H1 (cell line): Measurements from ENCODE around the gene DHH. TPM values are rescaled to one million over a fixed set of nuclear protein-coding genes. Genes with fewer than 3 reads are reported as not detected.

Source experiments
- CTCF ChIA-PET: fragments of 300-600 bp; sonication (Branson Sonifier 250); formaldehyde crosslinking; loops from one replicate; lab custom pipeline; 2021; ENCODE audit not compliant: partially characterized antibody; lab: Charles Lee
- POLR2A ChIA-PET: fragments of 300-600 bp; sonication (Branson Sonifier 250); formaldehyde crosslinking; loops from one replicate; lab custom pipeline; 2021; ENCODE audit warnings: inconsistent platforms; ENCODE audit not compliant: partially characterized antibody; lab: Charles Lee
- DNase-seq, 2 experiments: peaks; one replicate each; pipeline versions ENCODE4 v3.0.0 to v3.0.0-alpha.2; 2010 to 2022; ENCODE audit warnings: low spot score in 2 of 2, low read depth in 1 of 2, mixed read lengths in 1 of 2
- FAIRE-seq: peaks from 2 replicates; lab custom pipeline; 2011; peaks lifted over from hg19 to GRCh38; lab: Jason Lieb, UNC
- H2AFZ ChIP-seq: 2 replicates; pipeline ENCODE4 v1.8.1; 2012; ENCODE audit warnings: low read length, inconsistent platforms
- H2AK5ac ChIP-seq: 2 replicates; pipeline ENCODE4 v1.6.1; 2013; ENCODE audit warnings: low read depth, low read length
- H2BK120ac ChIP-seq: replicated peaks from 2 replicates; pipeline ENCODE3; 2013; ENCODE audit warnings: low read depth, low read length, inconsistent platforms
- H2BK12ac ChIP-seq: 2 replicates; pipeline ENCODE4 v1.6.1; 2013; ENCODE audit warnings: low read depth, low read length
- H2BK15ac ChIP-seq: 2 replicates; pipeline ENCODE4 v1.6.1; 2013; ENCODE audit warnings: low read length
- H2BK20ac ChIP-seq: 2 replicates; pipeline ENCODE4 v1.6.1; 2013; ENCODE audit warnings: low read length
- H2BK5ac ChIP-seq: 2 replicates; pipeline ENCODE4 v1.6.1; 2013; ENCODE audit warnings: low read depth, low read length
- H3K14ac ChIP-seq: 2 replicates; pipeline ENCODE4 v1.6.1; 2013; ENCODE audit warnings: inconsistent platforms; ENCODE audit not compliant: insufficient read length
- H3K18ac ChIP-seq: 2 replicates; pipeline ENCODE4 v1.6.1; 2013; ENCODE audit warnings: low read length; ENCODE audit errors: extremely low read depth
- H3K23ac ChIP-seq: 2 replicates; pipeline ENCODE4 v1.6.1; 2013; ENCODE audit warnings: inconsistent platforms; ENCODE audit not compliant: insufficient read length
- H3K23me2 ChIP-seq: 2 replicates; pipeline ENCODE4 v1.6.1; 2013; ENCODE audit warnings: low read depth, low read length
- H3K27ac ChIP-seq: 2 replicates; pipeline ENCODE4 v1.6.1; 2011; ENCODE audit warnings: low read depth, low read length, inconsistent platforms
- H3K27me3 ChIP-seq, 4 experiments: replicated peaks in 1 of 4; 1 replicate in 1 of 4; 2 replicates in 3 of 4; pipeline versions ENCODE4 v1.6.1 to v1.8.1; 2011 to 2013; ENCODE audit warnings: low read length in 3 of 4, mild to moderate bottlenecking in 3 of 4, inconsistent platforms in 2 of 4, mixed read lengths in 2 of 4, moderate library complexity in 1 of 4; ENCODE audit not compliant: control insufficient read depth in 3 of 4, insufficient read depth in 3 of 4; ENCODE audit errors: extremely low read depth in 1 of 4
- H3K36me3 ChIP-seq, 4 experiments: 2 replicates each; pipeline versions ENCODE4 v1.6.1 to v1.8.1; 2011 to 2013; ENCODE audit warnings: mild to moderate bottlenecking in 4 of 4, low read length in 3 of 4, moderate library complexity in 2 of 4, control low read depth in 1 of 4, inconsistent platforms in 1 of 4; ENCODE audit not compliant: insufficient read depth in 4 of 4, control insufficient read depth in 2 of 4
- H3K4ac ChIP-seq: replicated peaks from 2 replicates; pipeline ENCODE3; 2013; ENCODE audit warnings: low read length, low read depth, mixed read lengths, inconsistent platforms; ENCODE audit not compliant: insufficient read length
- H3K4me1 ChIP-seq, 4 experiments: replicated peaks in 1 of 4; 1 replicate in 1 of 4; 2 replicates in 3 of 4; pipeline versions ENCODE4 v1.6.1 to v1.8.1; 2011 to 2013; ENCODE audit warnings: low read length in 3 of 4, inconsistent platforms in 2 of 4, mixed read lengths in 1 of 4; ENCODE audit not compliant: insufficient read depth in 4 of 4, control insufficient read depth in 3 of 4
- H3K4me2 ChIP-seq, 2 experiments: 2 replicates each; pipeline versions ENCODE4 v1.6.1 to v1.8.1; 2011 to 2013; ENCODE audit warnings: low read depth in 2 of 2, low read length in 2 of 2, control low read depth in 1 of 2, inconsistent platforms in 1 of 2, mild to moderate bottlenecking in 1 of 2; ENCODE audit not compliant: insufficient read depth in 1 of 2
- H3K4me3 ChIP-seq, 4 experiments: fragments of 200-600, 300-600 bp in 1 of 4; sonication (generic), shearing (Covaris generic), sonication (Bioruptor Twin) in 1 of 4; 2 replicates each; pipeline versions ENCODE4 v1.5.1 to v1.8.1; 2011 to 2016; ENCODE audit warnings: low read length in 4 of 4, low read depth in 3 of 4, control low read depth in 2 of 4, inconsistent platforms in 2 of 4, mild to moderate bottlenecking in 2 of 4, mixed read lengths in 1 of 4, moderate library complexity in 1 of 4; ENCODE audit not compliant: insufficient read depth in 2 of 4; ENCODE audit errors: extremely low read depth in 1 of 4
- H3K56ac ChIP-seq: replicated peaks from 2 replicates; pipeline ENCODE3; 2013; ENCODE audit warnings: low read depth, mild to moderate bottlenecking, mixed read lengths, low read length, inconsistent platforms; ENCODE audit not compliant: insufficient read length
- H3K79me1 ChIP-seq: 2 replicates; pipeline ENCODE4 v1.6.1; 2013; ENCODE audit warnings: low read depth, low read length, control low read depth
- H3K79me2 ChIP-seq, 2 experiments: 2 replicates each; pipeline versions ENCODE4 v1.6.1 to v1.8.1; 2012 to 2013; ENCODE audit warnings: low read length in 2 of 2, mild to moderate bottlenecking in 2 of 2, inconsistent platforms in 1 of 2; ENCODE audit not compliant: insufficient read depth in 2 of 2, control insufficient read depth in 1 of 2
- H3K9ac ChIP-seq, 4 experiments: replicated peaks in 1 of 4; 1 replicate in 1 of 4; 2 replicates in 3 of 4; pipeline versions ENCODE4 v1.6.1 to v1.8.1; 2011 to 2013; ENCODE audit warnings: low read depth in 3 of 4, low read length in 3 of 4, control low read depth in 2 of 4, mild to moderate bottlenecking in 2 of 4, moderate library complexity in 2 of 4, inconsistent platforms in 1 of 4; ENCODE audit errors: extremely low read depth in 1 of 4
- H3K9me3 ChIP-seq, 2 experiments: 2 replicates each; pipeline versions ENCODE4 v1.6.1 to v1.8.1; 2012 to 2013; ENCODE audit warnings: mild to moderate bottlenecking in 2 of 2, moderate library complexity in 2 of 2, control low read depth in 1 of 2, inconsistent platforms in 1 of 2, low read depth in 1 of 2, low read length in 1 of 2, mixed read lengths in 1 of 2; ENCODE audit not compliant: insufficient read depth in 2 of 2
- H4K20me1 ChIP-seq, 2 experiments: replicated peaks in 1 of 2; 2 replicates each; pipeline versions ENCODE3 to v1.8.1; 2011 to 2013; ENCODE audit warnings: inconsistent platforms in 2 of 2, low read length in 2 of 2, mild to moderate bottlenecking in 1 of 2; ENCODE audit not compliant: insufficient read depth in 2 of 2, control insufficient read depth in 1 of 2
- H4K5ac ChIP-seq: 2 replicates; pipeline ENCODE4 v1.6.1; 2013; ENCODE audit warnings: low read length, low read depth, mixed read lengths, inconsistent platforms; ENCODE audit not compliant: insufficient read length
- H4K8ac ChIP-seq: 2 replicates; pipeline ENCODE4 v1.8.0; 2013; ENCODE audit warnings: mild to moderate bottlenecking, moderate library complexity, low read length, inconsistent platforms; ENCODE audit not compliant: insufficient read depth; ENCODE audit errors: extremely low read depth
- H4K91ac ChIP-seq: replicated peaks from 2 replicates; pipeline ENCODE3; 2013; ENCODE audit warnings: low read length, mixed read lengths, inconsistent platforms; ENCODE audit not compliant: insufficient read length
- NRF1 ChIP-seq: IDR thresholded peaks from 2 replicates; pipeline ENCODE4 v1.6.1; 2011; ENCODE audit warnings: mild to moderate bottlenecking, low read depth, low read length, improper control_type of control experiment
- WGBS, 2 experiments: shearing (Covaris generic) in 1 of 2; methylation state at CpG; one replicate each; pipeline versions ENCODE4 v1.1.6 to v1.1.7; 2013 to 2015; ENCODE audit warnings: low lambda C conversion rate in 2 of 2, mixed read lengths in 2 of 2, inconsistent platforms in 1 of 2, low coverage in 1 of 2, missing lambda C conversion rate in 1 of 2; ENCODE audit not compliant: insufficient replicate concordance in 2 of 2, insufficient coverage in 1 of 2, insufficient read length in 1 of 2; ENCODE audit errors: extremely low coverage in 1 of 2, missing lambda C conversion rate in 1 of 2; 5-methylcytosine and 5-hydroxymethylcytosine counted together
- polyA plus RNA-seq, 7 experiments: library from polyadenylated mRNA; depleted of rRNA in 3 of 7; stranded (reverse) in 5 of 7; unstranded in 2 of 7; fragments of >200 nt in 5 of 7; fragments of 200-250 nt in 2 of 7; gene quantifications; 1 replicate in 5 of 7; 2 replicates in 1 of 7; 4 replicates in 1 of 7; pipeline versions ENCODE4 v1.2.1 to v1.2.3, GENCODE V29; 2011 to 2013; ENCODE audit warnings: missing spikeins in 2 of 7, mixed read lengths in 2 of 7
- total RNA-seq: library from RNA; stranded (reverse); fragmentation: NEBNext Ultra II Directional; extraction: Animal tissue kit (Norgen Biotek cat#: 25700); gene quantifications from 2 replicates; pipeline ENCODE4 v1.2.1, GENCODE V29; 2021

Gene DHH
- total and polyA plus RNA-seq, 2 of the 8 experiments (the other 6 are each of a cell fraction or from before 2014, with no cell fraction given), result 0.03 to 0.11 TPM

- Histone ChIP-seq H2AK5ac (no peak overlapping the region), H2BK15ac (peak overlapping the region; percentile 9; the same call in 1 of the 2 replicates), H3K27me3 (no peaks in the 10 kb centered on the region), H3K4ac (no peak overlapping the region), H3K14ac (no peak overlapping the region), H3K9ac (peak overlapping the region; percentile 53 to 98 (median 95); a peak in 6 of 7 replicates), H4K5ac (no peak overlapping the region), H3K27ac (peak overlapping the region; percentile 97), H2BK120ac (no peak overlapping the region), H3K4me2 (peak overlapping the region; percentile 81 to 98), H3K36me3 (no peaks in the 10 kb centered on the region), H2AFZ (peak overlapping the region; percentile 94; the same call in 1 of the 2 replicates), H3K79me2 (peaks cover 35 to 40% of the 10 kb centered on the region in 2 experiments), H3K23ac (no peak overlapping the region), H3K4me1 (peaks cover 9 to 29% (median 13%) of the 10 kb centered on the region in 4 experiments), H2BK5ac (peak overlapping the region; percentile 98), H4K8ac (peak overlapping the region; percentile 99; the same call in 1 of the 2 replicates), H3K9me3 (no peaks in the 10 kb centered on the region), H4K20me1 (peaks cover 24 to 26% of the 10 kb centered on the region in 2 experiments), H3K4me3 (peak overlapping the region; percentile 85 to 97 (median 96)), H2BK12ac (no peak overlapping the region), H3K79me1 (peaks cover 20% of the 10 kb centered on the region), H4K91ac (peak overlapping the region; percentile 13), H2BK20ac (no peak overlapping the region), H3K23me2 (peaks cover 15% of the 10 kb centered on the region), H3K56ac (no peak overlapping the region), H3K18ac (peak overlapping the region; percentile 84)
- DNase-seq (no peak), FAIRE-seq (no peak)
- POLR2A ChIA-PET, result interaction anchor here (1.1 to 5.6 kb wide), 4 partner anchors 8 to 70 kb away, joined by 3 to 29 read pairs (median 9); partner anchors contain the start of genes RHEBL1 and TUBA1B
- 19% methylated on average over 16 of the region's 16 CpGs; no CpG with 5 or more reads in 1 of the 2 experiments for WGBS, 2 experiments
- CTCF ChIA-PET, result interaction anchor here (9.3 to 10.0 kb wide), 2 partner anchors 25 to 32 kb away, joined by 105 to 129 read pairs; partner anchors contain the start of gene DHH
- no peak for TF ChIP-seq NRF1
Observed at GRCh38 chr12:49061157-49061650, 33.4 kb downstream of the DHH start.
